ENCODE results near the gene KCNH2. TPM values are rescaled to one million over a fixed set of nuclear protein-coding genes. Genes with fewer than 3 reads are reported as not detected.

Gene KCNH2
- total and polyA plus RNA-seq, 2 experiments from 2014 or later = 2.6 to 14.7 TPM

GRCh38 chr7:151024435-151025056 lies 46.4 kb upstream of the KCNH2 start, which contains the start of gene ATG9B:
TSS of gene ATG9B (minus strand) at chr7:151024494. CDS start at chr7:151024423, 71 bp downstream.
- TF ChIP-seq, protein P1, sequence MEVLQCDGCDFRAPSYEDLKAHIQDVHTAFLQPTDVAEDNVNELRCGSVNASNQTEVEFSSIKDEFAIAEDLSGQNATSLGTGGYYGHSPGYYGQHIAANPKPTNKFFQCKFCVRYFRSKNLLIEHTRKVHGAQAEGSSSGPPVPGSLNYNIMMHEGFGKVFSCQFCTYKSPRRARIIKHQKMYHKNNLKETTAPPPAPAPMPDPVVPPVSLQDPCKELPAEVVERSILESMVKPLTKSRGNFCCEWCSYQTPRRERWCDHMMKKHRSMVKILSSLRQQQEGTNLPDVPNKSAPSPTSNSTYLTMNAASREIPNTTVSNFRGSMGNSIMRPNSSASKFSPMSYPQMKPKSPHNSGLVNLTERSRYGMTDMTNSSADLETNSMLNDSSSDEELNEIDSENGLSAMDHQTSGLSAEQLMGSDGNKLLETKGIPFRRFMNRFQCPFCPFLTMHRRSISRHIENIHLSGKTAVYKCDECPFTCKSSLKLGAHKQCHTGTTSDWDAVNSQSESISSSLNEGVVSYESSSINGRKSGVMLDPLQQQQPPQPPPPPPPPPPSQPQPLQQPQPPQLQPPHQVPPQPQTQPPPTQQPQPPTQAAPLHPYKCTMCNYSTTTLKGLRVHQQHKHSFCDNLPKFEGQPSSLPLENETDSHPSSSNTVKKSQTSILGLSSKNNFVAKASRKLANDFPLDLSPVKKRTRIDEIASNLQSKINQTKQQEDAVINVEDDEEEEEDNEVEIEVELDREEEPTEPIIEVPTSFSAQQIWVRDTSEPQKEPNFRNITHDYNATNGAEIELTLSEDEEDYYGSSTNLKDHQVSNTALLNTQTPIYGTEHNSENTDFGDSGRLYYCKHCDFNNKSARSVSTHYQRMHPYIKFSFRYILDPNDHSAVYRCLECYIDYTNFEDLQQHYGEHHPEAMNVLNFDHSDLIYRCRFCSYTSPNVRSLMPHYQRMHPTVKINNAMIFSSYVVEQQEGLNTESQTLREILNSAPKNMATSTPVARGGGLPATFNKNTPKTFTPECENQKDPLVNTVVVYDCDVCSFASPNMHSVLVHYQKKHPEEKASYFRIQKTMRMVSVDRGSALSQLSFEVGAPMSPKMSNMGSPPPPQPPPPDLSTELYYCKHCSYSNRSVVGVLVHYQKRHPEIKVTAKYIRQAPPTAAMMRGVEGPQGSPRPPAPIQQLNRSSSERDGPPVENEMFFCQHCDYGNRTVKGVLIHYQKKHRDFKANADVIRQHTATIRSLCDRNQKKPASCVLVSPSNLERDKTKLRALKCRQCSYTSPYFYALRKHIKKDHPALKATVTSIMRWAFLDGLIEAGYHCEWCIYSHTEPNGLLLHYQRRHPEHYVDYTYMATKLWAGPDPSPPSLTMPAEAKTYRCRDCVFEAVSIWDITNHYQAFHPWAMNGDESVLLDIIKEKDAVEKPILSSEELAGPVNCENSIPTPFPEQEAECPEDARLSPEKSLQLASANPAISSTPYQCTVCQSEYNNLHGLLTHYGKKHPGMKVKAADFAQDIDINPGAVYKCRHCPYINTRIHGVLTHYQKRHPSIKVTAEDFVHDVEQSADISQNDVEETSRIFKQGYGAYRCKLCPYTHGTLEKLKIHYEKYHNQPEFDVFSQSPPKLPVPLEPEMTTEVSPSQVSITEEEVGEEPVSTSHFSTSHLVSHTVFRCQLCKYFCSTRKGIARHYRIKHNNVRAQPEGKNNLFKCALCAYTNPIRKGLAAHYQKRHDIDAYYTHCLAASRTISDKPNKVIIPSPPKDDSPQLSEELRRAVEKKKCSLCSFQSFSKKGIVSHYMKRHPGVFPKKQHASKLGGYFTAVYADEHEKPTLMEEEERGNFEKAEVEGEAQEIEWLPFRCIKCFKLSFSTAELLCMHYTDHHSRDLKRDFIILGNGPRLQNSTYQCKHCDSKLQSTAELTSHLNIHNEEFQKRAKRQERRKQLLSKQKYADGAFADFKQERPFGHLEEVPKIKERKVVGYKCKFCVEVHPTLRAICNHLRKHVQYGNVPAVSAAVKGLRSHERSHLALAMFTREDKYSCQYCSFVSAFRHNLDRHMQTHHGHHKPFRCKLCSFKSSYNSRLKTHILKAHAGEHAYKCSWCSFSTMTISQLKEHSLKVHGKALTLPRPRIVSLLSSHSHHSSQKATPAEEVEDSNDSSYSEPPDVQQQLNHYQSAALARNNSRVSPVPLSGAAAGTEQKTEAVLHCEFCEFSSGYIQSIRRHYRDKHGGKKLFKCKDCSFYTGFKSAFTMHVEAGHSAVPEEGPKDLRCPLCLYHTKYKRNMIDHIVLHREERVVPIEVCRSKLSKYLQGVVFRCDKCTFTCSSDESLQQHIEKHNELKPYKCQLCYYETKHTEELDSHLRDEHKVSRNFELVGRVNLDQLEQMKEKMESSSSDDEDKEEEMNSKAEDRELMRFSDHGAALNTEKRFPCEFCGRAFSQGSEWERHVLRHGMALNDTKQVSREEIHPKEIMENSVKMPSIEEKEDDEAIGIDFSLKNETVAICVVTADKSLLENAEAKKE (CRISPR knock-in tag; IDR thresholded peaks at IDR 0.05) = no peak
- TF ChIP-seq JUNB (IDR thresholded peaks at IDR 0.05; ENCODE audit: unreplicated experiment) (no peak), EZH2 (IDR thresholded peaks at IDR 0.05; ENCODE audit: low read depth, unreplicated experiment) (no peak), STAT1 (IDR thresholded peaks at IDR 0.05; ENCODE audit: unreplicated experiment) (no peak), POLR2AphosphoS5 (IDR thresholded peaks at IDR 0.05; ENCODE audit: low read depth) (no peak), EZH2phosphoT487 (IDR thresholded peaks at IDR 0.05; ENCODE audit: unreplicated experiment) (no peak), ZNF114 (CRISPR knock-in tag; IDR thresholded peaks at IDR 0.05) (no peak), NANOG (IDR thresholded peaks at IDR 0.05; ENCODE audit: borderline replicate concordance) (no peak), CTCF (conservative IDR thresholded peaks at IDR 0.05; ENCODE audit: low read depth in 2 of 2) (no peak), CREB1 (CRISPR knock-in tag; IDR thresholded peaks at IDR 0.05; ENCODE audit: low read depth) (no peak), ZNF331 (CRISPR knock-in tag; IDR thresholded peaks at IDR 0.05; ENCODE audit: low read depth) (no peak)
- TF ChIP-seq, protein P2, sequence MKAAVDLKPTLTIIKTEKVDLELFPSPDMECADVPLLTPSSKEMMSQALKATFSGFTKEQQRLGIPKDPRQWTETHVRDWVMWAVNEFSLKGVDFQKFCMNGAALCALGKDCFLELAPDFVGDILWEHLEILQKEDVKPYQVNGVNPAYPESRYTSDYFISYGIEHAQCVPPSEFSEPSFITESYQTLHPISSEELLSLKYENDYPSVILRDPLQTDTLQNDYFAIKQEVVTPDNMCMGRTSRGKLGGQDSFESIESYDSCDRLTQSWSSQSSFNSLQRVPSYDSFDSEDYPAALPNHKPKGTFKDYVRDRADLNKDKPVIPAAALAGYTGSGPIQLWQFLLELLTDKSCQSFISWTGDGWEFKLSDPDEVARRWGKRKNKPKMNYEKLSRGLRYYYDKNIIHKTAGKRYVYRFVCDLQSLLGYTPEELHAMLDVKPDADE (IDR thresholded peaks at IDR 0.05) = no peak
- TF ChIP-seq, protein P3, sequence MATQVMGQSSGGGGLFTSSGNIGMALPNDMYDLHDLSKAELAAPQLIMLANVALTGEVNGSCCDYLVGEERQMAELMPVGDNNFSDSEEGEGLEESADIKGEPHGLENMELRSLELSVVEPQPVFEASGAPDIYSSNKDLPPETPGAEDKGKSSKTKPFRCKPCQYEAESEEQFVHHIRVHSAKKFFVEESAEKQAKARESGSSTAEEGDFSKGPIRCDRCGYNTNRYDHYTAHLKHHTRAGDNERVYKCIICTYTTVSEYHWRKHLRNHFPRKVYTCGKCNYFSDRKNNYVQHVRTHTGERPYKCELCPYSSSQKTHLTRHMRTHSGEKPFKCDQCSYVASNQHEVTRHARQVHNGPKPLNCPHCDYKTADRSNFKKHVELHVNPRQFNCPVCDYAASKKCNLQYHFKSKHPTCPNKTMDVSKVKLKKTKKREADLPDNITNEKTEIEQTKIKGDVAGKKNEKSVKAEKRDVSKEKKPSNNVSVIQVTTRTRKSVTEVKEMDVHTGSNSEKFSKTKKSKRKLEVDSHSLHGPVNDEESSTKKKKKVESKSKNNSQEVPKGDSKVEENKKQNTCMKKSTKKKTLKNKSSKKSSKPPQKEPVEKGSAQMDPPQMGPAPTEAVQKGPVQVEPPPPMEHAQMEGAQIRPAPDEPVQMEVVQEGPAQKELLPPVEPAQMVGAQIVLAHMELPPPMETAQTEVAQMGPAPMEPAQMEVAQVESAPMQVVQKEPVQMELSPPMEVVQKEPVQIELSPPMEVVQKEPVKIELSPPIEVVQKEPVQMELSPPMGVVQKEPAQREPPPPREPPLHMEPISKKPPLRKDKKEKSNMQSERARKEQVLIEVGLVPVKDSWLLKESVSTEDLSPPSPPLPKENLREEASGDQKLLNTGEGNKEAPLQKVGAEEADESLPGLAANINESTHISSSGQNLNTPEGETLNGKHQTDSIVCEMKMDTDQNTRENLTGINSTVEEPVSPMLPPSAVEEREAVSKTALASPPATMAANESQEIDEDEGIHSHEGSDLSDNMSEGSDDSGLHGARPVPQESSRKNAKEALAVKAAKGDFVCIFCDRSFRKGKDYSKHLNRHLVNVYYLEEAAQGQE (IDR thresholded peaks at IDR 0.05; ENCODE audit: unreplicated experiment) = no peak
- H3K4me1 Mint-ChIP-seq = peaks cover 38% of the 10 kb centered on the region
- no peak within 1 kb of the TSS; the same call in 2 of the 3 replicates for H3K4me3 Mint-ChIP-seq
- Histone ChIP-seq H2AFZ (no peak within 1 kb of the TSS), H3K36me3 (ENCODE audit: insufficient read depth) (no peaks in the 10 kb centered on the region; the same call in 1 of the 2 replicates), H3K9me2 (ENCODE audit: insufficient read depth) (no peaks in the 10 kb centered on the region), H3K4me1 (ENCODE audit: insufficient read depth) (peaks cover 18% of the 10 kb centered on the region), H3F3A (replicated peaks; ENCODE audit: low read depth) (no peaks in the 10 kb centered on the region; the same call in 1 of the 2 replicates), H3K79me2 (replicated peaks; ENCODE audit: insufficient read depth) (peaks cover 5% of the 10 kb centered on the region; the same call in 1 of the 2 replicates), H3K27ac (ENCODE audit: low read depth) (no peak within 1 kb of the TSS), H4K20me1 (replicated peaks; ENCODE audit: insufficient read depth) (no peaks in the 10 kb centered on the region), H3K4me3 (no peak within 1 kb of the TSS), H3K4me2 (no peak within 1 kb of the TSS), H3K27me3 (ENCODE audit: insufficient read depth) (peaks cover 33% of the 10 kb centered on the region)
- H3K27me3 Mint-ChIP-seq (ENCODE audit: insufficient read depth, low read depth, poor library complexity) = peaks cover 16% of the 10 kb centered on the region
- H3K9me3 Mint-ChIP-seq = peaks cover under 1% of the 10 kb centered on the region; the same call in 1 of the 3 replicates
- ATAC-seq (no peak), DNase-seq (ENCODE audit: low spot score) (no peak)
- no peak within 1 kb of the TSS for H3K27ac Mint-ChIP-seq
- peaks cover 4% of the 10 kb centered on the region; the same call in 2 of the 3 replicates for H3K36me3 Mint-ChIP-seq (ENCODE audit: low read depth)

Measured in GM23338 (cell line).